OCI-M1 (cell line): ENCODE results near the gene PLD5.
"Not testable (repeated sequence)": the region's sequence is repeated elsewhere in the genome, so short reads cannot be mapped to it uniquely, and the experiment has no call there.

Source experiments
- DNase-seq: peaks from one replicate; lab custom pipeline; 2025; lab: John Stamatoyannopoulos, UW

PLD5 gene

GRCh38 chr1:242058181-242058580, 466.3 kb downstream of the PLD5 start:
- not testable (repeated sequence) for DNase-seq

- DNase-seq = no peak
These were observed 466.8 kb downstream of the PLD5 start for GRCh38 chr1:242057745-242058115.

- no peak for DNase-seq
These were observed 467.3 kb downstream of the PLD5 start for GRCh38 chr1:242056988-242057744.

GRCh38 chr1:242055749-242056320, 468.7 kb downstream of the PLD5 start:
- DNase-seq = no peak

- DNase-seq = peak; percentile 17
These were observed 481.3 kb downstream of the PLD5 start for GRCh38 chr1:242043165-242043564.

GRCh38 chr1:242034392-242034791, 490.1 kb downstream of the PLD5 start:
- no peak for DNase-seq

GRCh38 chr1:242033447-242033846, 491.1 kb downstream of the PLD5 start:
- peak; percentile 17 for DNase-seq
